ENCODE results near the gene IRAK1BP1. TPM values are rescaled to one million over a fixed set of nuclear protein-coding genes. Genes with fewer than 3 reads are reported as not detected.

Gene IRAK1BP1
- total and polyA plus RNA-seq, 7 donors, result 0.52 to 1.8 (median 0.92) TPM

GRCh38 chr6:78842953-78843352 is 24.4 kb upstream of the IRAK1BP1 start:
- intact Hi-C loops (cut with DNase I), result no loop called here
- no peak for TF ChIP-seq CTCF (IDR thresholded peaks at IDR 0.05)
- Histone ChIP-seq H3K36me3 (ENCODE audit: insufficient read depth in 1 of 2, low read depth in 1 of 2) (no peaks in the 10 kb centered on the region), H3K27me3 (ENCODE audit: insufficient read depth in 3 of 3, low read length in 2 of 3) (no peaks in the 10 kb centered on the region), H3K4me1 (no peaks in the 10 kb centered on the region), H3K9me3 (no peaks in the 10 kb centered on the region), H3K4me3 (no peak overlapping the region), H3K27ac (no peak overlapping the region)
- ATAC-seq (no peak), DNase-seq (no peak)

GRCh38 chr6:78844899-78845298 is 22.5 kb upstream of the IRAK1BP1 start:
- 11 to 38% (median 20%) methylated on average over 2 of the region's 2 CpGs for WGBS, 3 donors
- no peak overlapping the region for H3K27ac ChIP-seq

GRCh38 chr6:78845567-78845966 is 21.8 kb upstream of the IRAK1BP1 start:
- no peaks in the 10 kb centered on the region for H3K4me1 ChIP-seq
- no peaks in the 10 kb centered on the region for H3K36me3 ChIP-seq (ENCODE audit: insufficient read depth in 1 of 2, low read depth in 1 of 2)
- intact Hi-C loops (cut with DNase I), result no loop called here
- no peaks in the 10 kb centered on the region for H3K27me3 ChIP-seq (ENCODE audit: insufficient read depth in 3 of 3, low read length in 2 of 3)
- ATAC-seq, result no peak
- H3K9me3 ChIP-seq, result no peaks in the 10 kb centered on the region
- no peak for DNase-seq
- H3K27ac ChIP-seq, result no peak overlapping the region
- 80 to 83% (median 82%) methylated on average over 1 of the region's 1 CpG for WGBS, 3 donors
- TF ChIP-seq CTCF (IDR thresholded peaks at IDR 0.05), result no peak
- H3K4me3 ChIP-seq, result no peak overlapping the region

More at GRCh38 chr6:78844899-78845298, 22.5 kb upstream of the IRAK1BP1 start:
- ATAC-seq, result no peak
- no peaks in the 10 kb centered on the region for H3K4me1 ChIP-seq
- no peak for DNase-seq
- no peaks in the 10 kb centered on the region for H3K27me3 ChIP-seq (ENCODE audit: insufficient read depth in 3 of 3, low read length in 2 of 3)
- intact Hi-C loops (cut with DNase I), result no loop called here
- no peak for TF ChIP-seq CTCF (IDR thresholded peaks at IDR 0.05)
- no peaks in the 10 kb centered on the region for H3K36me3 ChIP-seq (ENCODE audit: insufficient read depth in 1 of 2, low read depth in 1 of 2)
- no peaks in the 10 kb centered on the region for H3K9me3 ChIP-seq
- H3K4me3 ChIP-seq, result no peak overlapping the region

- Histone ChIP-seq H3K4me1 (no peaks in the 10 kb centered on the region), H3K36me3 (ENCODE audit: insufficient read depth in 1 of 2, low read depth in 1 of 2) (no peaks in the 10 kb centered on the region), H3K9me3 (no peaks in the 10 kb centered on the region), H3K27me3 (ENCODE audit: insufficient read depth in 3 of 3, low read length in 2 of 3) (no peaks in the 10 kb centered on the region), H3K4me3 (no peak overlapping the region), H3K27ac (no peak overlapping the region)
- ATAC-seq, result no peak
- no peak for TF ChIP-seq CTCF (IDR thresholded peaks at IDR 0.05)
- no peak for DNase-seq
- intact Hi-C loops (cut with DNase I), result no loop called here
Measured at GRCh38 chr6:78850621-78851020, 16.7 kb upstream of the IRAK1BP1 start.

- no peak for DNase-seq
Measured at GRCh38 chr6:78851156-78851555, 16.2 kb upstream of the IRAK1BP1 start.

More at GRCh38 chr6:78851156-78851555, 16.2 kb upstream of the IRAK1BP1 start:
- Histone ChIP-seq H3K27ac (no peak overlapping the region), H3K4me3 (no peak overlapping the region), H3K27me3 (ENCODE audit: insufficient read depth in 3 of 3, low read length in 2 of 3) (no peaks in the 10 kb centered on the region), H3K9me3 (no peaks in the 10 kb centered on the region), H3K36me3 (ENCODE audit: insufficient read depth in 1 of 2, low read depth in 1 of 2) (no peaks in the 10 kb centered on the region), H3K4me1 (no peaks in the 10 kb centered on the region)
- no peak for ATAC-seq
- no peak for TF ChIP-seq CTCF (IDR thresholded peaks at IDR 0.05)
- intact Hi-C loops (cut with DNase I), result no loop called here

Data from psoas muscle (tissue), 8 donors.